Measurements from ENCODE around the gene TBXAS1. TPM values are rescaled to one million over a fixed set of nuclear protein-coding genes. Genes with fewer than 3 reads are reported as not detected.

The TBXAS1 gene
- total and polyA plus RNA-seq, 2 donors (not counting 3 experiments of a cell fraction or from before 2014, with no cell fraction given), result 2.1 to 4.3 TPM

- TF ChIP-seq POLR2AphosphoS5 (IDR thresholded peaks at IDR 0.05; ENCODE audit: insufficient read depth, low read depth, low read length) (no peak), MYC (IDR thresholded peaks at IDR 0.05; ENCODE audit: low read depth, low read length) (no peak), CTCF (IDR thresholded peaks at IDR 0.05; ENCODE audit: extremely low read depth in 1 of 2, insufficient read depth in 1 of 2, low read depth in 1 of 2, low read length in 2 of 2) (no peak), JUN (IDR thresholded peaks at IDR 0.05; ENCODE audit: borderline replicate concordance, insufficient read depth, insufficient read length, low read depth) (no peak), MAX (IDR thresholded peaks at IDR 0.05; ENCODE audit: insufficient read depth, insufficient read length) (no peak), GATA2 (IDR thresholded peaks at IDR 0.05; ENCODE audit: insufficient read depth, insufficient read length, low read depth, low read length) (no peak), POLR2A (IDR thresholded peaks at IDR 0.05; ENCODE audit: low read depth, low read length) (no peak), EZH2 (IDR thresholded peaks at IDR 0.05; ENCODE audit: borderline replicate concordance, low read depth, low read length, severe bottlenecking) (no peak), FOS (IDR thresholded peaks at IDR 0.05; ENCODE audit: borderline replicate concordance, insufficient read depth, low read length) (no peak)
- no TSS peak for BruUV-seq (replicated peaks)
- Histone ChIP-seq H3K9ac (replicated peaks; ENCODE audit: extremely low read depth, insufficient read depth, low read length) (no peak overlapping the region), H3K4me3 (replicated peaks in 1 of 3; ENCODE audit: insufficient read depth in 1 of 3, low read depth in 1 of 3, low read length in 3 of 3) (no peak overlapping the region), H3K79me2 (ENCODE audit: control insufficient read depth, insufficient read depth, low read length) (no peaks in the 10 kb centered on the region), H3K9me1 (replicated peaks; ENCODE audit: control insufficient read depth, extremely low read depth, insufficient read depth, low read length) (no peaks in the 10 kb centered on the region), H3K4me2 (ENCODE audit: insufficient read depth, low read length) (no peak overlapping the region), H3K4me1 (ENCODE audit: control insufficient read depth, extremely low read depth, insufficient read depth, low read length) (no peaks in the 10 kb centered on the region), H3K36me3 (ENCODE audit: control insufficient read depth in 2 of 2, extremely low read depth in 1 of 2, insufficient read depth in 2 of 2, low read length in 2 of 2) (no peaks in the 10 kb centered on the region), H3K27ac (ENCODE audit: insufficient read depth, low read depth, low read length) (no peak overlapping the region), H2AFZ (ENCODE audit: low read depth, low read length) (no peak overlapping the region), H4K20me1 (replicated peaks; ENCODE audit: control insufficient read depth, extremely low read depth, insufficient read depth, low read length) (no peaks in the 10 kb centered on the region), H3K9me3 (replicated peaks; ENCODE audit: control insufficient read depth, insufficient read depth, low read length) (no peaks in the 10 kb centered on the region), H3K27me3 (ENCODE audit: control insufficient read depth in 2 of 2, insufficient read depth in 2 of 2, low read length in 2 of 2) (peaks cover under 1 to 2% of the 10 kb centered on the region in 2 experiments)
- dilution Hi-C loops (cut with MboI; ENCODE audit: extremely low pct_ligation_motif_present, low sequenced_read_pairs) (no loop called here), intact Hi-C loops (cut with micrococcal nuclease) (no loop called here)
- FAIRE-seq (no peak), DNase-seq (ENCODE audit: low read depth, low spot score) (no peak)
- POLR2A ChIA-PET, result no interaction called here
- CTCF ChIA-PET, result no interaction called here
Observed at GRCh38 chr7:139899328-139899955, 70.4 kb downstream of the TBXAS1 start.
